ENCODE data around the gene CCDC92. TPM values are rescaled to one million over a fixed set of nuclear protein-coding genes. Genes with fewer than 3 reads are reported as not detected.

The CCDC92 gene
- total and polyA plus RNA-seq, 2 of the 13 experiments (the other 11 are each of a cell fraction or from before 2014, with no cell fraction given): 5.4 to 14.7 TPM

DNA sequence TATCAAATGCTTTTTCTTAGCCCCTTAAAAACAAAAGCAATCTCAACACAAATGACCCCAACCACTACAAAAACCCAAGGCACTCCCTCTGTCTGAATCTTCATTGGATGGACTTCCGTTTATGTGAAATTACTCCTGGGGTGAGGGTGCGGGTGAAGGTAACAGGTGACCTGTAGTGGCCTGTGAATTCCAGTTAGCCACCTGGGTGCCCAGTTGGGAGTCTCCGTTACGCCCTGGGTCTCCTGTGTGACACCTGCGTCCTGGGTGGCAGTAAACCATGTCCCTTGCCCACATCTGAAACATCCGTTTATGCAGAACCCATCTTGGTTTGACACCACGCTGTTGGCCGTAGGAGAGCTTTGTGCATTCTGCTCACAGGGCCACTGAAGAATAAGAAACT lies 62.6 kb downstream of the CCDC92 start:
- TF ChIP-seq ZNF446 (CRISPR knock-in tag; IDR thresholded peaks at IDR 0.05) (no peak), PTBP1 (IDR thresholded peaks at IDR 0.05; ENCODE audit: low read depth, low read length, poor library complexity, severe bottlenecking) (no peak), KLF12 (CRISPR knock-in tag; IDR thresholded peaks at IDR 0.05; ENCODE audit: borderline replicate concordance) (no peak)
- Histone ChIP-seq H3K27ac (ENCODE audit: extremely low read length, insufficient read depth, low read length) (no peak overlapping the region), H3K4me3 (replicated peaks in 1 of 3; ENCODE audit: insufficient read depth in 1 of 3, low read depth in 2 of 3, low read length in 3 of 3) (no peak overlapping the region), H3K36me3 (replicated peaks in 1 of 2; ENCODE audit: control insufficient read depth in 1 of 2, insufficient read depth in 2 of 2, low read length in 2 of 2) (no peaks in the 10 kb centered on the region), H3K27me3 (ENCODE audit: control insufficient read depth in 1 of 2, insufficient read depth in 2 of 2, low read length in 2 of 2) (no peaks in the 10 kb centered on the region; a peak in 1 of 5 replicates), H3K4me2 (ENCODE audit: low read depth, low read length) (no peak overlapping the region), H3K4me1 (ENCODE audit: insufficient read depth, low read length) (peaks cover 20% of the 10 kb centered on the region), H4K20me1 (ENCODE audit: insufficient read depth, low read length) (no peaks in the 10 kb centered on the region), H3K79me2 (ENCODE audit: insufficient read depth, low read length) (no peaks in the 10 kb centered on the region), H2AFZ (ENCODE audit: low read length) (no peak overlapping the region), H3K9ac (ENCODE audit: insufficient read depth, low read depth, low read length) (no peak overlapping the region), H3K9me3 (ENCODE audit: low read length) (no peaks in the 10 kb centered on the region)
- ATAC-seq (no peak), DNase-seq (ENCODE audit: low spot score) (no peak), FAIRE-seq (no peak)
- BruUV-seq (replicated peaks): no TSS peak
- ChIA-PET POLR2A (interaction anchor here (1.5 kb wide), 1 partner anchor 63 kb away, joined by 3 read pairs; the partner anchor contains the start of genes CCDC92 and ZNF664), CTCF (ENCODE audit: low intra/inter-chr PET ratio, low total read pairs) (no interaction called here)
- intact Hi-C loops (cut with micrococcal nuclease; ENCODE audit: unreplicated experiment): no loop called here
- 59% methylated on average over 7 of the region's 8 CpGs for WGBS (ENCODE audit: low lambda C conversion rate)
- in situ Hi-C loops (cut with HindIII; ENCODE audit: extremely low pct_ligation_motif_present, low pct_unique_long_range_greater_than_20kb): no loop called here

DNA sequence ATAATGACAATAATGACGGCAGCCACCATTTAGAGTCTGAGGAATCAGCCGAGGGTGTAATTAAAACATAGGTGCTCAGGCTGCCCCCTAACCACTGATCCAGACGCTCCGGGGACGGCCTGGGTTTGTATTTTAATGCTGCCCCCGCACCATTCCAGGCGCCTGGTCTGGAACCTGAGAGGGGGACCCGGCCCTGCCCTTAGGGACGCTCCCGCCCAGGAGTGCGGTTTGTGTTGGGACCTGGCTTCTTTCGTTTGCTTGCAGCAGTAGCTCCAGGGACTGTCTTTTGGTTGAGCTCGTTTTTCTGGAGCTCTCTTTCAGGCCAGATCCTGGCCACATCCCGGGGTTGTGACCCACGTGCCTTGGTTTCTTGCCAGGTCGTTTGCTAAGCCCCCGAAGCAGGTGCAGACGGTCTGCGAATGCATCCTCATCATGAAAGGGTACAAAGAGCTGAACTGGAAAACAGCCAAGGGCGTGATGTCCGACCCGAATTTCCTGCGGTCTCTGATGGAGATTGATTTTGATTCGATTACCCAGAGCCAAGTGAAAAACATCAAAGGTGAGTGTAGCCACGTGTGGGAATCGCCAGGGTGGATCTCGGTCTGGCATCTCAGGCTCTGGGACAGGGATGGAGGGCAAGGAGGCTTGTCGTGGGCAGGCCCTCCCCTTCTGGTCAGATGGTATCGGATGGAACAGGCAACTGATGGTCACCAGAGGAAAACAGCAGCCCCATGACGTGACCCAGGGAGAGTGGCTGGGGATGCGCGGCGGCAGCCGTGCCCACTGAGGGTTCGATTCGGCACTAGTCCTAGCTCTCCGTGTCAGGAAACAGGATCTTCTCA lies 63.5 kb downstream of the CCDC92 start:
- Histone ChIP-seq H3K36me3 (replicated peaks in 1 of 2; ENCODE audit: control insufficient read depth in 1 of 2, insufficient read depth in 2 of 2, low read length in 2 of 2) (no peaks in the 10 kb centered on the region), H2AFZ (ENCODE audit: low read length) (no peak overlapping the region), H3K27me3 (ENCODE audit: control insufficient read depth in 1 of 2, insufficient read depth in 2 of 2, low read length in 2 of 2) (peaks cover 0 to 3% of the 10 kb centered on the region in 2 experiments; a peak in 3 of 5 replicates), H3K4me3 (replicated peaks in 1 of 3; ENCODE audit: insufficient read depth in 1 of 3, low read depth in 2 of 3, low read length in 3 of 3) (no peak overlapping the region), H3K27ac (ENCODE audit: extremely low read length, insufficient read depth, low read length) (no peak overlapping the region), H3K79me2 (ENCODE audit: insufficient read depth, low read length) (no peaks in the 10 kb centered on the region), H3K4me1 (ENCODE audit: insufficient read depth, low read length) (peaks cover 20% of the 10 kb centered on the region), H3K9me3 (ENCODE audit: low read length) (no peaks in the 10 kb centered on the region), H4K20me1 (ENCODE audit: insufficient read depth, low read length) (no peaks in the 10 kb centered on the region), H3K4me2 (ENCODE audit: low read depth, low read length) (peak overlapping the region; percentile 14; the same call in 1 of the 2 replicates), H3K9ac (ENCODE audit: insufficient read depth, low read depth, low read length) (no peak overlapping the region)
- TF ChIP-seq, protein P1, sequence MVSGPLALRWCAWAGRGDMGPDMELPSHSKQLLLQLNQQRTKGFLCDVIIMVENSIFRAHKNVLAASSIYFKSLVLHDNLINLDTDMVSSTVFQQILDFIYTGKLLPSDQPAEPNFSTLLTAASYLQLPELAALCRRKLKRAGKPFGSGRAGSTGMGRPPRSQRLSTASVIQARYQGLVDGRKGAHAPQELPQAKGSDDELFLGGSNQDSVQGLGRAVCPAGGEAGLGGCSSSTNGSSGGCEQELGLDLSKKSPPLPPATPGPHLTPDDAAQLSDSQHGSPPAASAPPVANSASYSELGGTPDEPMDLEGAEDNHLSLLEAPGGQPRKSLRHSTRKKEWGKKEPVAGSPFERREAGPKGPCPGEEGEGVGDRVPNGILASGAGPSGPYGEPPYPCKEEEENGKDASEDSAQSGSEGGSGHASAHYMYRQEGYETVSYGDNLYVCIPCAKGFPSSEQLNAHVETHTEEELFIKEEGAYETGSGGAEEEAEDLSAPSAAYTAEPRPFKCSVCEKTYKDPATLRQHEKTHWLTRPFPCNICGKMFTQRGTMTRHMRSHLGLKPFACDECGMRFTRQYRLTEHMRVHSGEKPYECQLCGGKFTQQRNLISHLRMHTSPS (CRISPR knock-in tag; IDR thresholded peaks at IDR 0.05; ENCODE audit: low read depth): no peak
- TF ChIP-seq CREB1 (IDR thresholded peaks at IDR 0.05) (0 out of 2 replicates have a peak, but pooled peaks have one; percentile 58), CREB1 (CRISPR knock-in tag; IDR thresholded peaks at IDR 0.05) (no peak)
- ChIA-PET POLR2A (interaction anchor here (0.6 kb wide), 1 partner anchor 1691 kb away, joined by 3 read pairs; no protein-coding TSS in a partner anchor), CTCF (ENCODE audit: low intra/inter-chr PET ratio, low total read pairs) (no interaction called here)
- WGBS (ENCODE audit: low lambda C conversion rate): 45% methylated on average over 20 of the region's 37 CpGs
- DNase-seq (ENCODE audit: low spot score): no peak
- in situ Hi-C loops (cut with HindIII; ENCODE audit: extremely low pct_ligation_motif_present, low pct_unique_long_range_greater_than_20kb) (no loop called here), intact Hi-C loops (cut with micrococcal nuclease; ENCODE audit: unreplicated experiment) (no loop called here)
- BruUV-seq (replicated peaks): no TSS peak
- peak; percentile 5; the same call in 2 of the 3 replicates for ATAC-seq
- no peak for FAIRE-seq

Measured in HepG2 (cell line).